HG03066 (cell line): ENCODE results near the gene ANKRD20A1.
"Not testable (repeated sequence)": the region's sequence is repeated elsewhere in the genome, so short reads cannot be mapped to it uniquely, and the experiment has no call there.

Source experiments
- ATAC-seq: cut with Tn5 transposase; IDR thresholded peaks from one replicate; pipeline ENCODE4 v1.9.1; 2021; ENCODE audit warnings: low read depth; ENCODE audit not compliant: unreplicated experiment

Gene ANKRD20A1

GRCh38 chr9:67858871-67859270, at the start of gene ANKRD20A1:
Gene ANKRD20A1, plus strand, starts transcription at chr9:67858931. Its CDS starts 496 bp downstream, at chr9:67859427.
- not testable (repeated sequence) for ATAC-seq

GRCh38 chr9:67832088-67832487, 26.6 kb upstream of the ANKRD20A1 start:
- not testable (repeated sequence) for ATAC-seq
